ENCODE results near the gene RGS12.

GRCh38 chr4:3307060-3307459, 14.2 kb downstream of the RGS12 start:
- no peak for TF ChIP-seq YY1 (IDR thresholded peaks at IDR 0.05; ENCODE audit: low read depth)
- TF ChIP-seq USF2 (IDR thresholded peaks at IDR 0.05; ENCODE audit: borderline replicate concordance, low read depth, low read length) = no peak
- no peak for TF ChIP-seq RAD21 (IDR thresholded peaks at IDR 0.05; ENCODE audit: low read length)
- TF ChIP-seq TAF1 (IDR thresholded peaks at IDR 0.05; ENCODE audit: borderline replicate concordance, low read depth, low read length) = no peak
- TF ChIP-seq EP300 (IDR thresholded peaks at IDR 0.05; ENCODE audit: borderline replicate concordance in 1 of 2, low read depth in 1 of 2, low read length in 1 of 2) = no peak
- no peak for TF ChIP-seq REST (IDR thresholded peaks at IDR 0.05; ENCODE audit: low read depth, low read length)
- no peak for TF ChIP-seq CTCF (IDR thresholded peaks at IDR 0.05)
- no peak for TF ChIP-seq PBX3 (IDR thresholded peaks at IDR 0.05)

Measured in SK-N-SH (cell line).